ENCODE results near the gene PRDX3.

GRCh38 chr10:119208553-119208940 is 29.9 kb upstream of the PRDX3 start:
- no peak for TF ChIP-seq CTCF (IDR thresholded peaks at IDR 0.05; ENCODE audit: low read depth, low read length, missing input control)
- TF ChIP-seq SP1 (IDR thresholded peaks at IDR 0.05) = no peak
- no peak for TF ChIP-seq GABPA (IDR thresholded peaks at IDR 0.05 in 1 of 2, conservative IDR thresholded peaks at IDR 0.05 in 1 of 2)
- no peak for TF ChIP-seq YY1 (IDR thresholded peaks at IDR 0.05)
- TF ChIP-seq REST (IDR thresholded peaks at IDR 0.05) = no peak
- no peak for TF ChIP-seq MAX (IDR thresholded peaks at IDR 0.05)
- no peak for TF ChIP-seq TAF1 (conservative IDR thresholded peaks at IDR 0.05)
- TF ChIP-seq HNF4A (conservative IDR thresholded peaks at IDR 0.05) = no peak
- TF ChIP-seq ZBTB33 (IDR thresholded peaks at IDR 0.05) = no peak
